Ovary (tissue), 3 donors: Measurements from ENCODE around the gene PGAM2.
"Not testable (repeated sequence)": the region's sequence is repeated elsewhere in the genome, so short reads cannot be mapped to it uniquely, and the experiment has no call there.

ENCODE experiments used
- CTCF ChIP-seq, 3 donors: fragments of 450-650 bp in 2 of 3; fragments of 200-600 bp in 1 of 3; IDR thresholded peaks; one replicate each; pipeline versions ENCODE4 v1.5.1 to v1.8.0; 2016 to 2022; ENCODE audit warnings: antibody characterized with exemption in 3 of 3, mild to moderate bottlenecking in 1 of 3
- EP300 ChIP-seq: sonication (generic); formaldehyde crosslinking; IDR thresholded peaks from one replicate; pipeline ENCODE4 v1.6.1; 2017; ENCODE audit warnings: antibody characterized with exemption
- POLR2A ChIP-seq: fragments of 450-650 bp; IDR thresholded peaks from one replicate; pipeline ENCODE4 v1.6.1; 2017; ENCODE audit warnings: antibody characterized with exemption, mild to moderate bottlenecking, moderate library complexity
- donor health status: DM: no; HTN: no; CAD: no.

DNA sequence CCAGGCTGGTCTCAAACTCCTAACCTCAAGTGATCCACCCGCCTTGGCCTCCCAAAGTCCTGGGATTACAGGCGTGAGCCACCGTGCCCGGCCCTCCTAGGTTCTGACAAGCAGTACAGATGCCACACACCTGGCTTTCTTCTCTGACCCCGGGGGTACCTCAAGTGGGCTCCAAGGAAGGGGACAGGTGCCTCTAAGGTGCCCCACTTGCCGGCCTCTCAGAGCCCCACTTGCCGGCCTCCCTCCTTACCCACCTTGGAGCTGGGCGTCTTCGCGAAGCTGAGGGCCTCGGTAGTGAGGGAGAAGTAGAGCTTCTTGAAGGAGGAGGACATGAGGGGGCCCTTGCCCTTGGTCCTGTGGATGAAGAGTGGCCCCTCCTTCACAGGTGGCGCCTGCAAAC, 26.8 kb downstream of the PGAM2 start:
- TF ChIP-seq POLR2A; CTCF (IDR thresholded peaks at IDR 0.05); EP300: not testable (repeated sequence)
